HG02981 (cell line): ENCODE measurements around the gene SDK1.
"Not testable (repeated sequence)": the region's sequence is repeated elsewhere in the genome, so short reads cannot be mapped to it uniquely, and the experiment has no call there.

ENCODE experiments used
- ATAC-seq: cut with Tn5 transposase; IDR thresholded peaks from one replicate; pipeline ENCODE4 v1.9.1; 2021; ENCODE audit warnings: mild to moderate bottlenecking, moderate library complexity; ENCODE audit not compliant: unreplicated experiment

Gene SDK1

DNA sequence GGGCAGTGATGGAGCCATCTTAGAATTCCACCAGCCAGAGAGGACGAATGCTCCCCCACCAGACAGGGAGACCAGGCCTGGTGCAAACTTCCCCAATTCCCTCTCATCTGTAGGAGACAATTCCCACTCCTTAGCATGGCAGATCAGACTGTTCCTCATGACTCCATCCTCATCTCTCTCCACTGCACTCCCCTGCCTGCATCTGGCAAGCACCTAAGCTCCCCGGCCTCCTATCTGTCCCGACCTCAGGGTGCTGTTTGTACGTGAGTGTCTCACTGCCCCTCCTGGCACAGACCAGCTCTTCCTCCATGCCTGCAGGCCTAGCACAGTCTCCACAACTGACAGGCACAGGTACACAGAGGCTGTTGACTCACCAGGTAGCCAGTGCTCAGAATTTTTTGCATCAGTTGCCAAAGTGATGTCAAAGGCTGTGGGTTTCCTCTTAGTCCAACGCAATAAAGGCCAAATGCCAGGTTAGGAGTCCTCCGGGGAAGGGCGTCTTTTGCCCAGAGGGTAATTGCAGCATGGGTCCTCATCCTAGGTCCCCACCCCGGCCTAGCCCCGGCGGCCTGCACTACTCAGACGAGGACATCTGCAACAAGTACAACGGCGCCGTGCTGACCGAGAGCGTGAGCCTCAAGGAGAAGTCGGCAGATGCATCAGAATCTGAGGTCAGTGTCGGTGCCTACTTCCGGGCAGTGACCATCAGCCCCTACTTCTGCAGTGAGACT, 944.2 kb downstream of the SDK1 start:
- no peak for ATAC-seq

DNA sequence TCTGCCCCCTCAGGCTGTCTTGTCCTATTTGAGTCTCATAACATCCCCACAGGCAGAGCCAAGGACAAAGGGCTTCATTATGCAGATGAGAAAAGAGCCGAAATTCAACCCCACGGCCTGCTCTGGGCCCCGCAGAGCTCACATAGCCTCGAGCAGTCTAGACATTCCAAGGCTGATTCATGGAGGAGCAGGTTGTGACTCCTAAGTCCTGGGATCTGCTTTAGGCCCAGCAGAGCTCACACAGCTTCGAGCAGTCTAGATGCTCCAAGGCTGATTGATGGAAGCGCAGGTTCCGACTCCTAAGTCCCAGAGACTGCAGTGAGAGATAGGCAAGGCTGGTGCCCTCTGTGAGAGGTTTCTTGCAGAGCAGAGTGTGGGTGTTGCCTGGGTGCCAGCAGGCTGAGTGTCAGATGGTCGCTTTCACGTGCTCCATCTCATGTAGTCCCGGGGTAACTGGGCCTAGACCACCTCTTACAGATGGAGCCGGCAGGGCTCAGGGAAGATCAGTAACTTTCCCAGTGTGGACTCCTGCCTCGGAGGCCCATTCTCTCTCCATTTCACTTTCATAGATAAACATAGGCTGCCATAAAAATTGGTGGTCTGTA, 944.9 kb downstream of the SDK1 start:
- ATAC-seq, result no peak

DNA sequence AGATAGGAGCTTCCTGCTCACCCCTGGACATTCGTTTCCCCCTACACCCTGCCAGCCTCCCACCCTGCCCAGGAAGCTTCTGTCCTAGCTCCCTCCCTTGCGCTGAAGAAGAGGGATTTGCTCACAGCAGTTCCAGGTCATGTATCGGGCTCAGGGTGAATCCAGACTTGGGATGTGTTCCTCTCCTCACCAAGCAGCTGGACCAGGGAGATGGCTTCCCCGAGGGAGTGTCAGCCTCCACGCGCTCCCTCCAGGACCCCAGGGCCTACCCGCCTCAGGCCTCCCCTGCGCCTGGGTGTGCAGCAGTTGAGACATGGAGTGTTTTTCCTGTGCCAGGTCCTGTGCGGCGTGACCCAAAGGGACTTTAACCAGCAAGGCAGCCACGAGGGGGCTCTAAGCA, 945.5 kb downstream of the SDK1 start:
- no peak for ATAC-seq

DNA sequence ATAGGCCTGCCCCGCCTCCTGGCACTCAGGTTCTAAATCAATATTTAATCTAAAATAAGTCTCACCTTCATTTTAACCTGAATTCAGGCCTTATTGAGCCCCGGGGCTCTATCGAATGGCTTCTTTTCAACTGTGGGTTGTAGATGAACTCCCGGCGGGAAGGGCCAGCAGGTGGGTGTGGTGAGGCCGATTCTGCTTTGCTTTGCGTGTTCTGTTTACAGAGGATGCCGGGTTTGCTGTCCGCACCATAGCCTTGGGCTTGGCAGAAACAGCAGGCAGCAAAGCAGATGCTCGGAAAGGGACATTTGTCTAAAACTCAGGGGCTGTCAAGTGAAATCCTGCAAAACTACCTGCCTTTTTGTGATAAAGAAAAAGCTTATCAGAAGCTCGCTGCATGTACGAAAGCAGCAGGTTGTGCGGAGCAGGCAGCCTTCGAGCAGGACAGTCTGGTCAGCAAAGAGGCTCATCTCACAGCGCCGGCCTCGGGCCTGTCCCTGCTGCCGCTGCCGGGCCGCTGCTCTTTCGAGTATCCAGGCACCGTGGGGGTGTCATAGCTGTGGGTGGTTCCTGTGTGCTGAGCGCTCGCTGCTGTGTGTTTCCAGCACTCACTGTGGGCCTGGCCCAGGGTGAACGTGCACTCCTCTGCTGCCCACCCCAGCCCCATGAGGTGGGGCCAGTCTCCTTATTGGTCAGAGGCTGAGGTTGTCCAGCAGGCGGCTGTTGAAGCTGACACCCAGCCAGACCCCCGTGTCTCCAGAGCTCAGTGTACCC, 946.2 kb downstream of the SDK1 start:
- ATAC-seq, result no peak

DNA sequence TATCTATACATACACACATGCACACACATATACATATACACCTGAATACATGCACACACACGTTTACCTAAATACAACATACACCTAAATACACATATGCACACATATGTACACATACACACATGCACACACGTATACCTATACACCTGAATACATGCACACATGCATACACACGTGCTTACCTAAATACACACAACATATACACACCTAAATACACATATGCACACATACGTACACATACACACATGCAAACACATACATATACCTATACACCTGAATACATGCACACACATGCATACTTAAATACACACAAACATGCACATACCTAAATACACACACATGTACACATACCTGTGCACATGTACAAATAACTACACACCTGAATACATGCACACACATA, 947.2 kb downstream of the SDK1 start:
- ATAC-seq, result no peak

DNA sequence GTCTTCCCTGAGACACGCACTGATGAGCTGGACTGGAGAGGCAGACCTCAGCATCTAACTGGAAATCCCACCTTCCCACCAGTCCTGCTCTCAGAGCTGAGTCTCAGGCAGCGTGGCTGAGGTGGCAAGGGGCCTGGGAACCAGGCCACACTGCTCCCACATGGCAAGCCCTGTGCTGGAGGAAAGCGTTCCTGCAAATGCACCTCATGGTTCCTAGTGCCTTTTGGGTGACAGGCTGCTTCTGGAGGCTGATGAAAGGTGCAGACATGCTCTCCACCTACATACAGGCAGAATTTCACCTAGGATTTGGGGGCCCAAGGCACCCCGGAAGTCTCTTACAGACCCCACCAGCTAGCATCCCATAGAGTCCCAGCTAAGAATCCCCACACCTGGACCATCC, 948.2 kb downstream of the SDK1 start:
- no peak for ATAC-seq

DNA sequence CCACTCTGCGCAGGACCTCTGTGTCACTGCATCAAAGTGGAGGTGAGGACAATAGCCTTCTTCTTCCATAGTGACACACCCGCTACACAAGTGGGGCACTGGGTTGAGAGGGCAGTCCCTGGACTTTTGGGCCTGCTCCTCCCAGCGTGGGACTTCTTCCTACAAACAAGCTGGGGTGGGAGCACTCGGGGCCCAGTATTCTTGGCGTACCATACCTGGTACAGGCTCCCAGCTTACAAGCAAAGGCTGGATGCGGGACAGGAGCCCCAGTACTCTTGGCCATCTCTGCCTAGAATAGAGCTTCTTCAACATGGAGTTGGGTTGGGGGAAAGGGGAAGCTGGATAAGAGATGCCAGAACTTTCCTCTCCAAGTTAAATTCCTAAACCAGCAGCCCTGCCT, 954.3 kb downstream of the SDK1 start:
- no peak for ATAC-seq

DNA sequence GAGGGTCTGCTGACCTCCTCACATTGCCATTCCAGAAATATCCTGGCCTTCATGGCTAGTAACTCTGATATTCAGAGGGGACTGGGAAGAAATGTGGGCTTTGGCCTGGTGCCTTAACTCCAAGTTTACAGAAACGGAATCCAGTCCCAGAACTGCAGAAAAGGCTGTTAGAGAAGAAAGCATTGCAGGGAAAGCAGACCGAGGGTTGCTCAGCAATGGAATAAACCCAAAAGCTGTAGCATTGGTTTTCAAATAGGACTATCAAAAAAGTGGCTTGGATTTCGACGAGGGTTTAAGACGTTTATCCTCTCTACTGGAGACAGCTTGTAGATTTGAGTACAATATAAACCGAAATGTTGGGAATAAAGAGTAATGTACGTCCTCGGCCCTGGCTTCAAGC, 955.2 kb downstream of the SDK1 start:
- no peak for ATAC-seq

DNA sequence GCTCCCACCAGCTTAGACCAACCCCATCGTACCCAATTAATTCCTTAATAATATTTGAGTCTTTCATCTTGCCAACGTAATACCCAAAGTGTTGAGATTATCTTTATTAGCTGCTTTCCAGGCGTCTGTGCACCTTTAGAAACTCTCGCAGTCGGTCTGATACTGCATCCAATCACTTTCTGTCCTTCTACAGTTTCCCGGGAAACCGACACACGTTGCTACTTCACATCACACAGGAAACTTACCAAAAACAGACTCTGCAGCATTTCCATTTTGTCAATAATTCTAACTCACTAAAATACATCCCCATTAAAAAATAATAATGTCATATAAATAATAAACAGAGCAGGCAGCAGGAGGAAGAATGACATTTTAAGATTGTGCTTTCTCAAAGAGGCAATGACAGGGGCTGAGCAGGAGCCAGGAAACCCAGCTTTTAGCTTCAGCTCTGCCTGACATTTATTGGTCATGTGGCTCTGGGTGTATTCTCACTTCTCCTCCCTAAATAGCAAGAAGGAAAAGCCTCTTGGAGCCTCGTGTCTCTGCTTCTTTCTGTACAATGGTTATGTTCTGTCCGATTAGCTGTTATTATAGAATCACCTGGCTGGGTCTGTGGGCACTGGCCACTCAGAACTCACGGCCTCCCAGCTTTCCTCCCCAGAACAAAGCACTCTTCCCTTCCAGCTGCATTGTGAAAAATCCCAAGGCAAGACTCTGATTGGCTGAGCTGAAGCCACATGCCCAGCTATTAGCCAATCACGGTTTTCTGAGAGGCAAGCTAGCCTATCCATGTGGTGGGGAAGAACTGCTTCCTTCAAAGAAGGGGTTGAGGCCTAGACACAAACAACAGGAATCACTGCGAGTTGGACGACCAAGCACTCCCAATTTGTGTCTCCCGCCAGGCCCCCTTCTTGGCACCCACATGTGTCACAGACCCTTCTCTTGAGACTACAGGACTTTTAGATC, 956.4 kb downstream of the SDK1 start:
- no peak for ATAC-seq

DNA sequence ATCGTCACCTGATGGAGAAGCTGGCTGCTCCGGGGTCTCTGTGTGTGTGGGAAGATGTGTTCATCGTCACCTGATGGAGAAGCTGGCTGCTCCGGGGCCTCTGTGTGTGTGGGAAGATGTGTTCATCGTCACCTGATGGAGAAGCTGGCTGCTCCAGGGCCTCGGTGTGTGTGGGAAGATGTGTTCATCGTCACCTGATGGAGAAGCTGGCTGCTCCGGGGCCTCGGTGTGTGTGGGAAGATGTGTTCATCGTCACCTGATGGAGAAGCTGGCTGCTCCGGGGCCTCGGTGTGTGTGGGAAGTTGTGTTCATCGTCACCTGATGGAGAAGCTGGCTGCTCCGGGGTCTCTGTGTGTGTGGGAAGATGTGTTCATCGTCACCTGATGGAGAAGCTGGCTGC, 959.1 kb downstream of the SDK1 start:
- ATAC-seq, result not testable (repeated sequence)

DNA sequence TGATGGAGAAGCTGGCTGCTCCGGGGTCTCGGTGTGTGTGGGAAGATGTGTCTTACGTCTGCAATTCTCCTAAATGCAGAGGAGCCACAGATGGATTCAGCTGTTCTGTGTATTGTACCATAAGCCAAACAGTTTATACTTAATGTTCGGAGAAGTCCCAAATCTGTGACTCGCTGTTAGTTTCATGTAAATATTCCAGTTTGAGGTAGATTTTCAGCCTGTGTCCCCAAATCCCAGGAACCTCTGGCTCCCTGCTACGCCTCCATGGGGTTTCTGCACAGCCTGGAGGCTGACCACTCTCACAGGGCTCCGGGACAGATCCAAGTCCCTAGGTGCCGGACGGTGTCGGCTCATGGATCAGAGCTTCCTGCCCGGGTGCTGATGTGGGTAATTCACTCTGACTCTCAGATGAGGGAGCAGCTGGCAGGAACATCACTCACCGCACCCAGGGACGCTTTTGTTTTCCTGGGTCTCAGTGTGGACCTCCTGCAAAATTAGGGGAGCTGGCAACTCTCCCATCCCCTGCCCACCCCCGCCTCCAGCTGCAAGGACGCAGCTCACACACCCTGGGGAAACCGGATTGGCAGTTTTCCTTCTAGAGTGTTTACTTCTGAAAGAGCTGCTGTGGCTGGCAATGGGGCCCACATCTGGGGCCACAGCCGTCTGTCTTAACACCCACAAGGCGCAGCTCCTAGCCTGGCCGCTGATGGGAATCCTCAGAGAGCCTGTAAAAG, 960.0 kb downstream of the SDK1 start:
- ATAC-seq, result no peak

DNA sequence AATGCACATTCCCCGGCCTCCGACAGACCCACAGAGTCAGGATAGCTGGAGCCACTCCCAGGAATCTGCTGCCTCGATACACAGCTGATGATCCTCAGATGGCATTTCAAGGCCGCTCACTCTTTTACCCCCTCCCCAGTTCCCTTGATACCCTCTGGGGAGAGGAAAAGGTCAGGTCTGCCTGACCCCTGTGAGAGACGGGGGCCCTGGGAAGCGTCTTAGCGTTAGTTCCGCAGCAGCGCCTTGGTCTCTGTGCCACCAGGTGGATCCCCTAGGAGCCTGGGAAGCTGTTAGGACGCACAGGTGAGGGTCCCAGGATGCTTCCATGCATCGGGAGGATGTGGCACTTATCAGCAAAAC, 960.5 kb downstream of the SDK1 start:
- no peak for ATAC-seq

DNA sequence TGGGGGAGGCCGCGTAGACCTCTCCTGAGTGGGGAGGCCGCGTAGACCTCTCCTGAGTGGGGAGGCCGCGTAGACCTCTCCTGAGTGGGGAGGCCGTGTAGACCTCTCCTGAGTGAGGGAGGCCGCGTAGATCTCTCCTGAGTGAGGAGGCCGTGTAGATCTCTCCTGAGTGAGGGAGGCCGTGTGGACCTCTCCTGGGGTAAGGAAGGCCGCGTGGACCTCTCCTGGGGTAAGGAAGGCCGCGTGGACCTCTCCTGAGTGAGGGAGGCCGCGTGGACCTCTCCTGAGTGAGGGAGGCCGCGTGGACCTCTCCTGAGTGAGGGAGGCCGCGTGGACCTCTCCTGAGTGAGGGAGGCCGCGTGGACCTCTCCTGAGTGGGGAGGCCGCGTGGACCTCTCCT, 963.2 kb downstream of the SDK1 start:
- not testable (repeated sequence) for ATAC-seq

DNA sequence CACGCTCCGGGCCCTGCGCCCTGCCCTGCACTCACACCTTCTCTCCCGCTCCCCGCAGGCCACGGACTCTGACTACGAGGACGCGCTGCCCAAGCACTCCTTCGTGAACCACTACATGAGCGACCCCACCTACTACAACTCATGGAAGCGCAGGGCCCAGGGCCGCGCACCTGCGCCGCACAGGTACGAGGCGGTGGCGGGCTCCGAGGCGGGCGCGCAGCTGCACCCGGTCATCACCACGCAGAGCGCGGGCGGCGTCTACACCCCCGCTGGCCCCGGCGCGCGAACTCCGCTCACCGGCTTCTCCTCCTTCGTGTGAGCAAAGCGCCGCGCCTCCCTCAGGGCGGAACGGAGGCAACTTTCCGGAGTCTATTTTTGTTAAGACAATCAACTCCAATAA, 964.0 kb downstream of the SDK1 start:
- ATAC-seq, result no peak

DNA sequence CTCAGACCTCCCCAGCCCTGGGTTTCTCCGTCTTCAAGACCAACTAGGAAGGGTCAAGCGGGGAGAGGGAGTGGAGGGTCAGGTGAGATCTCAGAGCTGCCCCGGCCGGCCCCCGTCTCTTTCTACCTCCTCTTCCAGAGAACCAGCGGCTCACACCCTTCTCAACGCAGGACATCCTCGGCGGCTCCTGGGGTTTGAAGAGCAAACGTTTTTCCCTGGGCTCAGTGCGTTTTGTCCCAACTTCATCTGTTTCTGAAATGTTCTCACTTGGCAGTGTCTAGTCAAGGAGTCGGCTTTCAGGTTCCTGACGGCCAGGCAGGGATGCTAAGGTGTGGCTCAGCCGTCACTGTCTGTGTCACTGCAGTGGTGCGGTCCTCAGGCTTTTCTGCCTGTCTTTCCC, 964.6 kb downstream of the SDK1 start:
- ATAC-seq, result no peak

DNA sequence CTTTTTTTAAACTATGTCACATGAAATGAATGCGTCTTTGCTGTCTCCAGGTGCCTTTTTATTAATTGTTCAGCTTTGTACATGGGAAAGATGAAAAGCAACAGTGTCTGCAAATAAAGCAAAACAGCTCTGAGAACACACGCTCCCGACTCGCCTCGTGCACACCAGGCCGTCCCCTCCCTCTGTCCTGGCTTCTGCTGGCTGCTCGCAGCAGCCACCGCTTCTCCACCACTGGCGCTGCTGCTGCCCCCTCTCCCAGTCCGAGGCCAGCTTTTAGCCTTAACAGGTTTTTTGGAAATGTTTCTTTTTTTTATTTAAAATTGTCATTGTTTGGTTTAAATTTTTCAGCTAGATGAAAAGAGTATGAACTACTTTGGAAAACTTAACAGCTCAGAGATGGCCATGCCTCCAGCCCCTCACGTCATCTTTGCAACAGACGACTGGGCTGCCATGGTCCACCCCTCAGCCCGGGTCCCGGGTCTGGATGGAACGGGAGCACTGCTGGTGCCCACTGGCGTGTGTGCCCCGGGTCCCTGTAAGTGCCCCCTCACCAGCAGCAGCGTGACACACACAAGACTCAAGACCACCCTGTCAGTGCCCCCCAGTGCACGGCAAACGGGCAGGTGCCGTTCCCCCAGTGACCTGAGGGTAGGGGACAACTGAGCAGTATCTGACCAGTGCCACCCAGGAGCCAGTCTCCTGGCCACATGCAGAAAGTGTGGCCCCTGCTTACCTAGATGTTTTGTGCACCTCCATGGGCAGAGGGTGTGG, 965.4 kb downstream of the SDK1 start:
- ATAC-seq, result no peak

DNA sequence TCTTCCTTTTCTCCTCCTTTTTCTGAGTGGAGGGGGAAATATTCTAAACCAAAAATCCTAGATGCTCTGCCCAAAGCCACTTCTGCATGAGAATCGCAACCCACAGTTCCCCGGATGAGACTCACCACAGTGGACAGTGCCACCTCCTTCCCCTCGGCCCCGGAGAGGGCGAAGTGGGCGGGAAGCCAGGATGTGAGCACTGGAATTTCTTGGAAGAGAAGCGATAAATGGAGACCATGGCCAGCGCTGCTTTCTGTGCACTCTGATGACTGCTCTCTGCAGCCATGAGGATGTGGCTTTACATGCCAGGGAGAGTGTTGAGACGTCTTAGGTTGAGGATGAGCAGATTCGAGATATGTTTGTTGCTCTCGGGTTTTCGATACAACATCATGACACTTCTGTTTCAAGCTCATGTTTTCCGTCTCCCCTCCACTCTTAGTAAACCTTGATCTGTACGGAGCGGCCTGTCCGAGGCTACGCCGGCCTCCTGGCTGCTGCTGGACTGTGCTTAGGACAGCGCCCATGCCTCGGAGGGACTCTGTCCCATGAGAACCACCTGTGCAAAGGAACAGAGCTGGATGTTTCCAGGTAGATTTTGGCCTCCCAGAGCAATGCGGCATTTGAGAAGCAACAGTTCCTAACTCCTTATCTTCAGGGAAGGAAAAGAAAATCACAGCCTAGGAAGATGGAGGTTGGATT, 966.4 kb downstream of the SDK1 start:
- ATAC-seq, result no peak

DNA sequence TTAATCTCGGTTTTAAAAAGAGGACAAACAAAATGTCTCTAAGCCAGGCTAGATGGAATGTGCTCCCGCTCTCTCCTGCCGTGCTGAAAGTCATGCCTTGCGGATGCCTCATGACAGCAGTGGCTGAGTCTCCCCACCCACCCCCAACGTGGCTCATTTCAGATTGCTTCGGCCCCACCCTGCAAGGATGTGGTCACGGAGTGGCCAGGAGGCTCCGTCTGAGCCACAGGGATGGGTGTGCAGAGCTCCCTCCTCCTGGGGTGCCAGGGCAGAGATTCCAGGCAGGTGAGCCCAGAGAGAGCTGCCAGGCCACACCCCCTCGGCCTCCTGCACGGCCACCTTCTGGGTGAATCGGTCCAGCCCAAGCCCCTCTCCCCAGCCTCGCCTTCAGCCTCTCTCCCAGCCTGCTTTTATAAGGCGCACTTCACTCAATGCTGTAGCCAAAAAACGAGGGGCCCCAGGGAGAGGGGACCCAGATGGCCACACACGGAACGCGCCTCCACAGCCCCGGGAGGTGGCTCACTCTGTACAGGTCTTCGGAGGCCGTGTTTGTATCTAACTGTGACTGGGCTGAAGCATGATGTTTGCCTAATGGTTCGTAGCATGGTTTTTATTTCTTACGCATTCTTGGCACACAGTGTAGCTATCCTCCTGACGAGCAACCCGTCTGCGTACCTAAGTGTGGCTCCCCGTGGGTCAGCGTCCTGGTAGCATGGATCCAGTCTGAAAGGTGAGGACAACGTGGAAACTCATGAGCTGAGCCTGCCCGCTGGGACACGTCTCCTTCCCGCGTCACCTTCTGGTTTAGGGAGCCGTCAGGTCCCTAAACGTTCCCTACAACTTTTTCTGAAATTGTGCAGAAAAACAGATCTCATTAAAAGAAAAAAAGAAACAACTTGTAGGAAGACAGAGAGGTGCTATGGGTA, 967.3 kb downstream of the SDK1 start:
- no peak for ATAC-seq
